AG10803 (cell line): Measurements from ENCODE around the gene FAM43A.

Experiments
- DNase-seq: peaks from one replicate; pipeline ENCODE4 v3.0.0; 2010; ENCODE audit warnings: low read depth
- H3K4me3 ChIP-seq: 2 replicates; pipeline ENCODE4 v1.5.1; 2011; ENCODE audit warnings: mild to moderate bottlenecking, low read length, control low read depth
- CTCF ChIP-seq: conservative IDR thresholded peaks from 2 replicates; pipeline ENCODE4 v1.5.1; 2011; ENCODE audit warnings: mild to moderate bottlenecking, low read length, control low read depth, inconsistent platforms

The FAM43A gene

GRCh38 chr3:194690501-194691372 is 5.1 kb downstream of the FAM43A start:
- no peak for TF ChIP-seq CTCF
- H3K4me3 ChIP-seq: no peak overlapping the region
- DNase-seq: no peak

- no peak for TF ChIP-seq CTCF
- no peak overlapping the region for H3K4me3 ChIP-seq
- no peak for DNase-seq
Measured at GRCh38 chr3:194691481-194692283, 6.0 kb downstream of the FAM43A start.

- TF ChIP-seq CTCF: no peak
- no peak for DNase-seq
- no peak overlapping the region for H3K4me3 ChIP-seq
Measured at GRCh38 chr3:194696702-194697101, 11.0 kb downstream of the FAM43A start.

GRCh38 chr3:194702545-194702944 is 16.9 kb downstream of the FAM43A start:
- no peak overlapping the region for H3K4me3 ChIP-seq
- no peak for DNase-seq
- TF ChIP-seq CTCF: no peak

GRCh38 chr3:194705227-194705626 is 19.5 kb downstream of the FAM43A start:
- no peak for DNase-seq
- no peak for TF ChIP-seq CTCF
- H3K4me3 ChIP-seq: no peak overlapping the region

- no peak for TF ChIP-seq CTCF
- DNase-seq: no peak
- no peak overlapping the region for H3K4me3 ChIP-seq
Measured at GRCh38 chr3:194705761-194706160, 20.1 kb downstream of the FAM43A start.
